OCI-LY3 (cell line): ENCODE data around the gene RFTN1.

Experiments used
- H2AFZ ChIP-seq: fragments of 200-600, 300-600 bp; shearing (Covaris generic); 2 replicates; pipeline ENCODE4 v1.6.0; 2014; ENCODE audit warnings: antibody characterized with exemption, low read depth, low read length
- H3K27ac ChIP-seq: fragments of 200-600, 300-600 bp; sonication (generic); 2 replicates; pipeline ENCODE4 v1.5.1; 2014; ENCODE audit warnings: mild to moderate bottlenecking, low read length, moderate library complexity, mixed read lengths
- H3K27me3 ChIP-seq: fragments of 200-600, 300-600 bp; sonication (generic); 2 replicates; pipeline ENCODE4 v1.6.1; 2014; ENCODE audit warnings: low read depth, low read length, mixed read lengths
- H3K36me3 ChIP-seq: fragments of 200-600, 300-600 bp; sonication (generic); replicated peaks from 2 replicates; pipeline ENCODE3; 2014; ENCODE audit warnings: low read depth, low read length, mixed read lengths
- H3K4me1 ChIP-seq: fragments of 300-600, 200-600 bp; sonication (generic); 2 replicates; pipeline ENCODE4 v1.6.1; 2014; ENCODE audit warnings: low read length, mixed read lengths
- H3K4me2 ChIP-seq: fragments of 200-600, 300-600 bp; sonication (generic); 2 replicates; pipeline ENCODE4 v1.6.1; 2014; ENCODE audit warnings: low read length, mixed read lengths
- H3K4me3 ChIP-seq: fragments of 300-600, 200-600 bp; sonication (generic); 2 replicates; pipeline ENCODE4 v1.5.1; 2014; ENCODE audit warnings: antibody characterized with exemption, mild to moderate bottlenecking, low read length, moderate library complexity
- H3K79me2 ChIP-seq: fragments of 300-600, 200-600 bp; shearing (Covaris generic); 2 replicates; pipeline ENCODE4 v1.6.1; 2014; ENCODE audit warnings: mild to moderate bottlenecking, low read length, mixed read lengths
- H3K9ac ChIP-seq: fragments of 300-600, 200-600 bp; shearing (Covaris generic); 2 replicates; pipeline ENCODE4 v1.6.0; 2014; ENCODE audit warnings: mild to moderate bottlenecking, low read length, moderate library complexity
- H3K9me3 ChIP-seq: fragments of 200-600, 300-600 bp; shearing (Covaris generic); 2 replicates; pipeline ENCODE4 v1.6.1; 2014; ENCODE audit warnings: low read length, mixed read lengths; ENCODE audit not compliant: insufficient read depth
- H4K20me1 ChIP-seq: fragments of 200-600, 300-600 bp; sonication (generic); 2 replicates; pipeline ENCODE4 v1.6.1; 2016; ENCODE audit warnings: low read length, mixed read lengths; ENCODE audit not compliant: insufficient read depth
- CTCF ChIP-seq: fragments of 200-600, 300-600 bp; sonication (generic); IDR thresholded peaks from 2 replicates; pipeline ENCODE4 v1.5.1; 2014; ENCODE audit warnings: antibody characterized with exemption, low read length, low read depth
- EZH2phosphoT487 ChIP-seq: fragments of 200-600 bp; shearing (Covaris generic); IDR thresholded peaks from 2 replicates; pipeline ENCODE4 v1.6.1; 2018; ENCODE audit warnings: antibody characterized with exemption, mixed run types, low read depth

Gene RFTN1

GRCh38 chr3:16329036-16329825 is 184.3 kb downstream of the RFTN1 start:
- no peak overlapping the region for H2AFZ ChIP-seq
- TF ChIP-seq EZH2phosphoT487: no peak
- TF ChIP-seq CTCF: no peak
- H4K20me1 ChIP-seq: peaks cover 48% of the 10 kb centered on the region
- no peak overlapping the region for H3K4me2 ChIP-seq
- peaks cover 37% of the 10 kb centered on the region for H3K79me2 ChIP-seq
- H3K9me3 ChIP-seq: no peaks in the 10 kb centered on the region
- no peak overlapping the region for H3K4me3 ChIP-seq
- no peak overlapping the region for H3K9ac ChIP-seq
- no peaks in the 10 kb centered on the region for H3K27me3 ChIP-seq
- H3K4me1 ChIP-seq: no peaks in the 10 kb centered on the region
- H3K36me3 ChIP-seq: peaks cover 62% of the 10 kb centered on the region
- H3K27ac ChIP-seq: no peak overlapping the region

- Histone ChIP-seq H3K27me3 (no peaks in the 10 kb centered on the region), H3K79me2 (peaks cover 33% of the 10 kb centered on the region), H2AFZ (no peak overlapping the region), H3K36me3 (peaks cover 66% of the 10 kb centered on the region), H3K4me3 (no peak overlapping the region), H4K20me1 (peaks cover 46% of the 10 kb centered on the region), H3K9ac (no peak overlapping the region), H3K9me3 (no peaks in the 10 kb centered on the region), H3K27ac (no peak overlapping the region), H3K4me1 (no peaks in the 10 kb centered on the region), H3K4me2 (no peak overlapping the region)
- no peak for TF ChIP-seq EZH2phosphoT487
- no peak for TF ChIP-seq CTCF
Measured at GRCh38 chr3:16328124-16328523, 185.4 kb downstream of the RFTN1 start.

GRCh38 chr3:16326724-16327349 is 186.7 kb downstream of the RFTN1 start:
- Histone ChIP-seq H2AFZ (no peak overlapping the region), H3K4me3 (no peak overlapping the region), H3K4me1 (no peaks in the 10 kb centered on the region), H3K79me2 (peaks cover 26% of the 10 kb centered on the region; the same call in 1 of the 2 replicates), H3K36me3 (peaks cover 66% of the 10 kb centered on the region), H3K27me3 (no peaks in the 10 kb centered on the region), H3K27ac (no peak overlapping the region), H3K9ac (no peak overlapping the region), H3K4me2 (no peak overlapping the region), H4K20me1 (peaks cover 41% of the 10 kb centered on the region), H3K9me3 (no peaks in the 10 kb centered on the region)
- TF ChIP-seq CTCF (no peak), EZH2phosphoT487 (no peak)

GRCh38 chr3:16325850-16326249 is 187.6 kb downstream of the RFTN1 start:
- Histone ChIP-seq H3K4me3 (no peak overlapping the region), H4K20me1 (peaks cover 37% of the 10 kb centered on the region), H3K9me3 (no peaks in the 10 kb centered on the region), H3K79me2 (peaks cover 22% of the 10 kb centered on the region; the same call in 1 of the 2 replicates), H3K27me3 (no peaks in the 10 kb centered on the region), H3K9ac (no peak overlapping the region), H3K27ac (no peak overlapping the region), H2AFZ (no peak overlapping the region), H3K4me2 (no peak overlapping the region), H3K4me1 (no peaks in the 10 kb centered on the region), H3K36me3 (peaks cover 61% of the 10 kb centered on the region)
- no peak for TF ChIP-seq EZH2phosphoT487
- TF ChIP-seq CTCF: no peak
